ENCODE data around the gene LOX.

Gene LOX

DNA sequence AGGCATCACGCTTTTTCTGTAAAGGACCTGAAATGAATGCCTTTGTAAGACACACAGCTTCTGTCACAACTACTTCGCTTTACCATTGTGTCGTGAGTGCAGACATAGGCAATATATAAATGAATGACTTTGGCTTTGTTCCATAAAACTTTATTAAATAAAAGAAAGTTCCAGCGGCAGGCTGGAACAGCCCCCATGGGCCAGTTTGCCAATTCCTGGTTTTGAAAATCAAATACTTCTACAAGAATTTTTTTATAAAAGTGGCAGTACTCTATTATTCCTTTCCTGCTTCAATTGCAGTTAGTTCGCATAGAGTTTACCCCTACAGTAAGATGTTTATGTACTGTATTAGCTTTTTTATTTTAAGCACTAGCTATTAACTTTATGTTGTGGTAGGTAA is 62.6 kb downstream of the LOX start:
- Histone ChIP-seq H3K9ac (no peak overlapping the region), H2AFZ (no peak overlapping the region), H3K36me3 (ENCODE audit: control insufficient read depth, insufficient read depth, low read length) (no peaks in the 10 kb centered on the region), H3K4me1 (no peaks in the 10 kb centered on the region), H3K27ac (no peak overlapping the region), H3K4me3 (ENCODE audit: low read depth, low read length) (no peak overlapping the region), H3K4me2 (ENCODE audit: low read length) (no peak overlapping the region), H3K79me2 (no peaks in the 10 kb centered on the region), H3K27me3 (ENCODE audit: control insufficient read depth, insufficient read depth, low read length) (no peaks in the 10 kb centered on the region), H3K9me3 (ENCODE audit: control insufficient read depth, low read length) (no peaks in the 10 kb centered on the region)
- TF ChIP-seq, protein P1, sequence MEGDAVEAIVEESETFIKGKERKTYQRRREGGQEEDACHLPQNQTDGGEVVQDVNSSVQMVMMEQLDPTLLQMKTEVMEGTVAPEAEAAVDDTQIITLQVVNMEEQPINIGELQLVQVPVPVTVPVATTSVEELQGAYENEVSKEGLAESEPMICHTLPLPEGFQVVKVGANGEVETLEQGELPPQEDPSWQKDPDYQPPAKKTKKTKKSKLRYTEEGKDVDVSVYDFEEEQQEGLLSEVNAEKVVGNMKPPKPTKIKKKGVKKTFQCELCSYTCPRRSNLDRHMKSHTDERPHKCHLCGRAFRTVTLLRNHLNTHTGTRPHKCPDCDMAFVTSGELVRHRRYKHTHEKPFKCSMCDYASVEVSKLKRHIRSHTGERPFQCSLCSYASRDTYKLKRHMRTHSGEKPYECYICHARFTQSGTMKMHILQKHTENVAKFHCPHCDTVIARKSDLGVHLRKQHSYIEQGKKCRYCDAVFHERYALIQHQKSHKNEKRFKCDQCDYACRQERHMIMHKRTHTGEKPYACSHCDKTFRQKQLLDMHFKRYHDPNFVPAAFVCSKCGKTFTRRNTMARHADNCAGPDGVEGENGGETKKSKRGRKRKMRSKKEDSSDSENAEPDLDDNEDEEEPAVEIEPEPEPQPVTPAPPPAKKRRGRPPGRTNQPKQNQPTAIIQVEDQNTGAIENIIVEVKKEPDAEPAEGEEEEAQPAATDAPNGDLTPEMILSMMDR (IDR thresholded peaks at IDR 0.05), result no peak

DNA sequence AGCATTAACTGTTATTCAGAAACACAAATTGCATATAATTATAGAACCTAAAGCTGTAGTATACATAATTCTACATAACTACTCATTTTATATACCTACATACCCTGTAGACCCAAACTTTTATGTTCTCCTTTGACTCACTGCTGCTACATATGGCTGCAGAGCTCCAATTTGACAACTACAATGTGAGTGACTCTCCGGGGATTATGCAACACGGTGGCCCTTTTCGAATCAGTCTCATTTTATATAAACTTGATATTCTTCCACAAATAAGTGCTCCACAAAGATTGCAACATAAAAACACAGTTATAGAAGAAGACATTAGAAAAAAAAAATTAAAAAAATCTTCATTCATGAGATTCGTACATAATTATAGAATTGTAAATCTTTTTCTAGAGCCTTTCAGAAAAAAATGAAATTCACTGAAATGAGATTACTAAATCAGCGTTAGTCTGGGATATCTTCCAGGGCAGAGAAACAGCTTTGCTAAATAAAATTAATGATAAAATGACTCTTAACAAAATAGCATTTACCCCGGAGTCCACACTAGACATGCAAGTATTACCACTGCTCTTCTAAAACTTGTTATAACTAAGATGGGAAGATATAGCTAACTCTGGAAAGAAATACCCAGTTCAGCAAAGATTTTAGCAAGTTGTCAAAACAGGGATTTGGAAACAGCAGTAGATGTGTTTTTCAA is 63.7 kb downstream of the LOX start:
- Histone ChIP-seq H3K27ac (no peak overlapping the region), H3K36me3 (ENCODE audit: control insufficient read depth, insufficient read depth, low read length) (no peaks in the 10 kb centered on the region)

More for the DNA sequence above, 63.7 kb downstream of the LOX start:
- TF ChIP-seq, protein P1 (IDR thresholded peaks at IDR 0.05), result no peak
- Histone ChIP-seq H3K4me1 (no peaks in the 10 kb centered on the region), H3K27me3 (ENCODE audit: control insufficient read depth, insufficient read depth, low read length) (no peaks in the 10 kb centered on the region), H3K4me2 (ENCODE audit: low read length) (no peak overlapping the region), H2AFZ (no peak overlapping the region), H3K79me2 (no peaks in the 10 kb centered on the region), H3K9ac (no peak overlapping the region), H3K9me3 (ENCODE audit: control insufficient read depth, low read length) (no peaks in the 10 kb centered on the region), H3K4me3 (ENCODE audit: low read depth, low read length) (no peak overlapping the region)

All from parathyroid adenoma (tissue), 2 donors.